HepG2 (cell line): Measurements from ENCODE around the gene DOK1. TPM values are rescaled to one million over a fixed set of nuclear protein-coding genes. Genes with fewer than 3 reads are reported as not detected.

Experiments
- ATAC-seq: fragments of 200-7000 bp; cut with Tn5 transposase; 3 replicates; pipeline ENCODE4 v1.9.1; 2020; ENCODE audit warnings: mild to moderate bottlenecking, moderate library complexity
- BruUV-seq: library from RNA; stranded (reverse); fragments of 400-500 nt; replicated peaks from 2 replicates; lab custom pipeline; 2021; lab: Mats Ljungman, UMichigan
- CTCF ChIA-PET: fragments of 300-600 bp; formaldehyde crosslinking; extraction: SDS; loops from one replicate; lab custom pipeline; 2021; ENCODE audit warnings: low total read pairs, inconsistent platforms, low intra/inter-chr PET ratio; lab: Yijun Ruan, JAX
- POLR2A ChIA-PET: fragments of 350-600 bp; sonication (Branson Sonifier 250); formaldehyde crosslinking; loops from one replicate; lab custom pipeline; 2020; ENCODE audit warnings: antibody characterized with exemption, inconsistent platforms; lab: Yijun Ruan, JAX
- DNase-seq: peaks from one replicate; pipeline ENCODE4 v3.0.0-alpha.2; 2015; ENCODE audit warnings: low spot score
- FAIRE-seq: peaks from 3 replicates; lab custom pipeline; 2011; peaks lifted over from hg19 to GRCh38; lab: Jason Lieb, UNC
- H2AFZ ChIP-seq: one replicate; pipeline ENCODE4 v1.6.1; 2011; ENCODE audit warnings: low read length, inconsistent platforms
- H3K27ac ChIP-seq: fragments of 300-600 bp; 3 replicates; pipeline ENCODE4 v1.8.0; 2011; ENCODE audit warnings: mixed run types, mild to moderate bottlenecking, mixed read lengths, low read length, inconsistent platforms; ENCODE audit not compliant: insufficient read depth; ENCODE audit errors: extremely low read length
- H3K27me3 ChIP-seq, 2 experiments: fragments of 200-600 bp in 1 of 2; 2 replicates in 1 of 2; 3 replicates in 1 of 2; pipeline versions ENCODE4 v1.6.0 to v1.8.0; 2011; ENCODE audit warnings: low read length in 2 of 2, mild to moderate bottlenecking in 2 of 2, moderate library complexity in 2 of 2, inconsistent platforms in 1 of 2; ENCODE audit not compliant: insufficient read depth in 2 of 2, control insufficient read depth in 1 of 2
- H3K36me3 ChIP-seq, 2 experiments: fragments of 200-600 bp in 1 of 2; replicated peaks in 1 of 2; 2 replicates in 1 of 2; 3 replicates in 1 of 2; pipeline versions ENCODE4 v1.5.1 to v1.8.0; 2011; ENCODE audit warnings: low read length in 2 of 2, inconsistent platforms in 1 of 2; ENCODE audit not compliant: insufficient read depth in 2 of 2, control insufficient read depth in 1 of 2
- H3K4me1 ChIP-seq: 2 replicates; pipeline ENCODE4 v1.5.1; 2012; ENCODE audit warnings: low read length, inconsistent platforms; ENCODE audit not compliant: insufficient read depth
- H3K4me2 ChIP-seq: 2 replicates; pipeline ENCODE4 v1.6.0; 2011; ENCODE audit warnings: low read depth, low read length, inconsistent platforms
- H3K4me3 ChIP-seq, 3 experiments: fragments of 200-600 bp in 1 of 3; sonication (generic), shearing (Covaris generic) in 1 of 3; replicated peaks in 1 of 3; 2 replicates each; pipeline ENCODE4 v1.5.1; 2011 to 2016; ENCODE audit warnings: low read length in 3 of 3, inconsistent platforms in 2 of 3, low read depth in 2 of 3, mild to moderate bottlenecking in 2 of 3, control low read depth in 1 of 3, mixed read lengths in 1 of 3; ENCODE audit not compliant: insufficient read depth in 1 of 3
- H3K79me2 ChIP-seq: one replicate; pipeline ENCODE4 v1.6.1; 2011; ENCODE audit warnings: low read length, inconsistent platforms; ENCODE audit not compliant: insufficient read depth
- H3K9ac ChIP-seq: 2 replicates; pipeline ENCODE4 v1.6.0; 2011; ENCODE audit warnings: mild to moderate bottlenecking, low read depth, low read length, inconsistent platforms; ENCODE audit not compliant: insufficient read depth
- H3K9me3 ChIP-seq: 2 replicates; pipeline ENCODE4 v1.5.1; 2012; ENCODE audit warnings: mild to moderate bottlenecking, low read length
- H4K20me1 ChIP-seq: 2 replicates; pipeline ENCODE4 v1.6.0; 2011; ENCODE audit warnings: inconsistent platforms, mild to moderate bottlenecking, low read length, moderate library complexity; ENCODE audit not compliant: insufficient read depth
- ARNT ChIP-seq: fragments of 450-650 bp; IDR thresholded peaks from 2 replicates; pipeline ENCODE4 v1.6.1; 2017
- ELF4 ChIP-seq: sonication (generic); formaldehyde crosslinking; IDR thresholded peaks from 2 replicates; pipeline ENCODE4 v1.5.0; 2020; ENCODE audit warnings: missing genetic modification reagents, mild to moderate bottlenecking, moderate library complexity, borderline replicate concordance
- ESRRA ChIP-seq: sonication (generic); formaldehyde crosslinking; IDR thresholded peaks from 2 replicates; pipeline ENCODE4 v1.5.1; 2020; ENCODE audit warnings: mild to moderate bottlenecking, low read depth, missing genetic modification reagents
- HES4 ChIP-seq: sonication (generic); formaldehyde crosslinking; IDR thresholded peaks from 2 replicates; pipeline ENCODE4 v1.9.0; 2021; ENCODE audit warnings: mild to moderate bottlenecking, missing genetic modification reagents, borderline replicate concordance
- NFE2L1 ChIP-seq: sonication (generic); formaldehyde crosslinking; IDR thresholded peaks from 2 replicates; pipeline ENCODE4 v1.4.0; 2020; ENCODE audit warnings: missing genetic modification reagents, mild to moderate bottlenecking, borderline replicate concordance
- RBFOX2 ChIP-seq: fragments of 200-400 bp; formaldehyde crosslinking; IDR thresholded peaks from 2 replicates; pipeline ENCODE4 v1.6.1; 2017; ENCODE audit warnings: low read depth, mild to moderate bottlenecking, low read length
- RFXAP ChIP-seq: sonication (generic); formaldehyde crosslinking; IDR thresholded peaks from 2 replicates; pipeline ENCODE4 v1.4.0; 2020; ENCODE audit warnings: missing genetic modification reagents, borderline replicate concordance
- SKIL ChIP-seq: sonication (generic); formaldehyde crosslinking; IDR thresholded peaks from 2 replicates; pipeline ENCODE4 v1.8.0; 2022; ENCODE audit warnings: missing genetic modification reagents, mild to moderate bottlenecking, moderate library complexity, borderline replicate concordance
- STAG1 ChIP-seq: sonication (generic); formaldehyde crosslinking; IDR thresholded peaks from 2 replicates; pipeline ENCODE4 v1.4.0; 2020; ENCODE audit warnings: missing genetic modification reagents
- TBX2 ChIP-seq: sonication (generic); formaldehyde crosslinking; IDR thresholded peaks from 2 replicates; pipeline ENCODE4 v1.5.0; 2020; ENCODE audit warnings: missing genetic modification reagents, mild to moderate bottlenecking, borderline replicate concordance
- ZBTB7B ChIP-seq: sonication (generic); formaldehyde crosslinking; IDR thresholded peaks from 2 replicates; pipeline ENCODE4 v1.4.0; 2020; ENCODE audit warnings: missing genetic modification reagents
- ZNF138 ChIP-seq: sonication (generic); formaldehyde crosslinking; IDR thresholded peaks from 2 replicates; pipeline ENCODE4 v1.5.0; 2020; ENCODE audit warnings: mild to moderate bottlenecking, low read depth, missing genetic modification reagents
- ZNF350 ChIP-seq: sonication (generic); formaldehyde crosslinking; IDR thresholded peaks from 2 replicates; pipeline ENCODE4 v1.4.0; 2020; ENCODE audit warnings: mild to moderate bottlenecking, low read depth, missing genetic modification reagents, borderline replicate concordance
- ZNF496 ChIP-seq: sonication (generic); formaldehyde crosslinking; IDR thresholded peaks from 2 replicates; pipeline ENCODE4 v1.8.1; 2023; ENCODE audit warnings: mild to moderate bottlenecking, moderate library complexity, missing genetic modification reagents; ENCODE audit not compliant: insufficient replicate concordance
- ZNF569 ChIP-seq: sonication (generic); formaldehyde crosslinking; IDR thresholded peaks from 2 replicates; pipeline ENCODE4 v1.5.0; 2020; ENCODE audit warnings: mild to moderate bottlenecking, missing genetic modification reagents, moderate library complexity, borderline replicate concordance
- ZNF678 ChIP-seq: sonication (generic); formaldehyde crosslinking; IDR thresholded peaks from 2 replicates; pipeline ENCODE4 v1.4.0; 2020; ENCODE audit warnings: mild to moderate bottlenecking, missing genetic modification reagents
- WGBS: methylation state at CpG from one replicate; pipeline ENCODE4 v1.1.6; 2017; ENCODE audit warnings: low lambda C conversion rate; 5-methylcytosine and 5-hydroxymethylcytosine counted together
- in situ Hi-C: cut with HindIII; loops from 2 replicates; pipeline ENCODE4 v1.10.0; 2017; ENCODE audit warnings: low pct_unique_long_range_greater_than_20kb; ENCODE audit not compliant: extremely low pct_ligation_motif_present
- intact Hi-C: fragments of 100-400 bp; cut with micrococcal nuclease; formaldehyde crosslinking; loops from one replicate; pipeline ENCODE4 v1.10.0; 2022; ENCODE audit not compliant: unreplicated experiment
- polyA plus RNA-seq, 8 experiments: library from polyadenylated mRNA; depleted of rRNA in 3 of 8; stranded (reverse) in 7 of 8; unstranded in 1 of 8; fragments of >200 nt; fragmentation: Illumina TruSeq in 4 of 8; extraction: Trizol in 4 of 8; gene quantifications; 2 replicates each; pipeline versions ENCODE4 v1.2.1 to v1.2.3, GENCODE V29; 2011 to 2016; ENCODE audit warnings: low read depth in 4 of 8, missing spikeins in 1 of 8, mixed read lengths in 1 of 8; ENCODE audit not compliant: insufficient read depth in 1 of 8
- total RNA-seq, 5 experiments: library from RNA; depleted of rRNA; stranded (reverse); fragments of >200 nt; fragmentation: Illumina TruSeq; extraction: Trizol; gene quantifications; 2 replicates each; pipeline ENCODE4 v1.2.3, GENCODE V29; 2016; ENCODE audit warnings: low read depth in 1 of 5

DOK1 gene
- total and polyA plus RNA-seq, 2 of the 13 experiments (the other 11 are each of a cell fraction or from before 2014, with no cell fraction given) = 0.53 to 0.74 TPM

DNA sequence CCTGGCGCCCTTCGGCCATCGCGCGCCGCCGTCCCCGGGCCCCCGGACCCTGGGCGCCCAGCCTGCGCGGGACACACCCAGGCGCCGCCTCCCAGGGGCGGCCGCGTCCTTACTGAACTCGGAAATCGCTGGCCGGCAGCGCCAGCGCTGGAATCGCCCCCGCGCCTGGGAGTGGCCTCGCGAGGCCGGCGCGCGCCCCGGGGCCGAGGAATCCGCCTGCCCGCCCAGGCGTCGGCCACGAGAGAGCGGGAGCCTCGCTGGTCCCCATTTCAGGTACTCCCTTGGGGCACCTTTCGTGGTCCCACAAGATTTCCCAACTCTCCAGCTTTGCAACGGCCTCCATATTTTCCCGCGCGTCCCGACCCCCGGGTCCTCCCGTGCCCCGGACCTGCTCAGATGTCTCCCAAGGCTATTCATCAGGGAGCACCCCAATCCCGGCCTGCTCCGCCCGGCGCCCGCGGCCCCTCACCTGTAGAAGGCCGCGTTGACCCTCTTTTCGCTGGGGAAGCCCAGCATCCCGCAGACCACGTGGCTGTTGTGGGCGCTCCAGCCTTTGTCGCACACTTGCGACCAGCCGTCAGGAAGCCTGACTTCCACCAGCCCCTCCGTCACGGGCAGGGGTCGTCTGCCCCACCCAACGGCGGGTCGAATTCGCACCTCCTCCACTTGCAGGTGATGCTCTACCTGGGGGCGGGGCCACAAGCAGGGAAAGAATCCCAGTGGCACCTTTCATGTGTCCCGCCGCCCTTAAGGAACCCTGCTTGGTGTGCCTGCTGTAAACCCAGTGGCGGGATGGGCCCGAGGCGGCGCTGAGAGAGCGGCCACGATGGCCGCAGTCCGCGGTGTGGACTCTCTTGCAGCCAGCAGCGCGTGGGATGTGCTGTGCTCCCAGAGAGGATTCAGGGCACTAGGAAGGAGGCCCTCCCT is 5.4 kb upstream of the DOK1 start (continued):
- peak; percentile 42; the same call in 1 of the 2 replicates for TF ChIP-seq TBX2 (CRISPR knock-in tag)
- TF ChIP-seq ZNF569 (CRISPR knock-in tag) = no peak
- no peak for TF ChIP-seq STAG1
- no peak for TF ChIP-seq ELF4 (CRISPR knock-in tag)

- H3K4me3 ChIP-seq = no peak overlapping the region
Measured at GRCh38 chr2:74550231-74550630, 4.3 kb upstream of the DOK1 start.

More at GRCh38 chr2:74550231-74550630, 4.3 kb upstream of the DOK1 start:
- Histone ChIP-seq H3K27me3 (peaks cover 0 to 30% of the 10 kb centered on the region in 2 experiments; a peak in 2 of 5 replicates), H3K9ac (no peak overlapping the region)
- intact Hi-C loops = no loop called here
- TF ChIP-seq NFE2L1 (CRISPR knock-in tag) (no peak), ZNF138 (CRISPR knock-in tag) (no peak), RBFOX2 (no peak), HES4 (CRISPR knock-in tag) (no peak), SKIL (CRISPR knock-in tag) (no peak), ZNF678 (CRISPR knock-in tag) (no peak), ESRRA (CRISPR knock-in tag) (no peak), ARNT (no peak), ZNF350 (CRISPR knock-in tag) (no peak), ZBTB7B (no peak), RFXAP (CRISPR knock-in tag) (no peak), ZNF496 (CRISPR knock-in tag) (no peak)
- TF ChIP-seq, all 625 proteins: peak for 0
- CTCF ChIA-PET = no interaction called here
- Histone ChIP-seq H3K36me3 (no peaks in the 10 kb centered on the region), H2AFZ (no peak overlapping the region), H3K79me2 (no peaks in the 10 kb centered on the region), H3K9me3 (no peaks in the 10 kb centered on the region), H3K4me1 (peaks cover 59% of the 10 kb centered on the region), H3K4me2 (no peak overlapping the region), H4K20me1 (no peaks in the 10 kb centered on the region), H3K27ac (no peak overlapping the region)
- no TSS peak for BruUV-seq
- no peak for FAIRE-seq
- POLR2A ChIA-PET = interaction anchor here (1.1 kb wide), 1 partner anchor 24 kb away, joined by 3 read pairs; no protein-coding TSS in a partner anchor
- no peak for DNase-seq
- no peak for ATAC-seq
- WGBS = 76% methylated on average over 7 of the region's 7 CpGs
- in situ Hi-C loops = no loop called here
